ENCODE measurements around the gene PPP1R26.

PPP1R26 gene

DNA sequence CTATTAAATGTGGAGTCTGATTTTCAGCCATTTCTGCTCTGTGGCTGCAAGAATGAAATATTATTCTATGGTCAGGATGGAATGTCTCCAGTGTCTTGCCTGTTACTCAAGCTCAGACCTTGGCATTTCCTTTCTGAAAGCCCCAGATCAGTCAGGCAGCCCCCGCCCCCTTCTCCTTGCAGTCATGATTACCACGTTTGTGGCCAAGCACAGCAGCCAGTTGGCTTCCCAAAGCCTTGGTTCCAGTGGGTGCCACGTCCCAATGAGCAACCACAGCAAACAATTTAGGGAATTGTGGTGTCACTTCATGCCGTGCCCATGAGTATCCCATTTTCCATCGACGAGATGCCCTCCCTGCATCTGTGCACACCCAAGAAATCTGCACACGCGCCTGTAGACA, 56.6 kb downstream of the PPP1R26 start:
- TF ChIP-seq, protein P1, sequence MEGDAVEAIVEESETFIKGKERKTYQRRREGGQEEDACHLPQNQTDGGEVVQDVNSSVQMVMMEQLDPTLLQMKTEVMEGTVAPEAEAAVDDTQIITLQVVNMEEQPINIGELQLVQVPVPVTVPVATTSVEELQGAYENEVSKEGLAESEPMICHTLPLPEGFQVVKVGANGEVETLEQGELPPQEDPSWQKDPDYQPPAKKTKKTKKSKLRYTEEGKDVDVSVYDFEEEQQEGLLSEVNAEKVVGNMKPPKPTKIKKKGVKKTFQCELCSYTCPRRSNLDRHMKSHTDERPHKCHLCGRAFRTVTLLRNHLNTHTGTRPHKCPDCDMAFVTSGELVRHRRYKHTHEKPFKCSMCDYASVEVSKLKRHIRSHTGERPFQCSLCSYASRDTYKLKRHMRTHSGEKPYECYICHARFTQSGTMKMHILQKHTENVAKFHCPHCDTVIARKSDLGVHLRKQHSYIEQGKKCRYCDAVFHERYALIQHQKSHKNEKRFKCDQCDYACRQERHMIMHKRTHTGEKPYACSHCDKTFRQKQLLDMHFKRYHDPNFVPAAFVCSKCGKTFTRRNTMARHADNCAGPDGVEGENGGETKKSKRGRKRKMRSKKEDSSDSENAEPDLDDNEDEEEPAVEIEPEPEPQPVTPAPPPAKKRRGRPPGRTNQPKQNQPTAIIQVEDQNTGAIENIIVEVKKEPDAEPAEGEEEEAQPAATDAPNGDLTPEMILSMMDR (IDR thresholded peaks at IDR 0.05; ENCODE audit: low read depth, low read length), result no peak

More for the DNA sequence above, 56.6 kb downstream of the PPP1R26 start:
- peak; percentile 47 to 58 for DNase-seq (ENCODE audit: low read depth in 2 of 2)
- no peak overlapping the region for H3K4me3 ChIP-seq (replicated peaks in 1 of 2; ENCODE audit: low read depth in 2 of 2, low read length in 2 of 2)

Measured in cardiac fibroblast (primary cell).